HepG2 (cell line): ENCODE data around the gene ACSL5. TPM values are rescaled to one million over a fixed set of nuclear protein-coding genes. Genes with fewer than 3 reads are reported as not detected.

Experiments
- ATAC-seq: fragments of 200-7000 bp; cut with Tn5 transposase; 3 replicates; pipeline ENCODE4 v1.9.1; 2020; ENCODE audit warnings: mild to moderate bottlenecking, moderate library complexity
- BruUV-seq: library from RNA; stranded (reverse); fragments of 400-500 nt; replicated peaks from 2 replicates; lab custom pipeline; 2021; lab: Mats Ljungman, UMichigan
- CTCF ChIA-PET: fragments of 300-600 bp; formaldehyde crosslinking; extraction: SDS; loops from one replicate; lab custom pipeline; 2021; ENCODE audit warnings: low total read pairs, inconsistent platforms, low intra/inter-chr PET ratio; lab: Yijun Ruan, JAX
- POLR2A ChIA-PET: fragments of 350-600 bp; sonication (Branson Sonifier 250); formaldehyde crosslinking; loops from one replicate; lab custom pipeline; 2020; ENCODE audit warnings: antibody characterized with exemption, inconsistent platforms; lab: Yijun Ruan, JAX
- DNase-seq: peaks from one replicate; pipeline ENCODE4 v3.0.0-alpha.2; 2015; ENCODE audit warnings: low spot score
- FAIRE-seq: peaks from 3 replicates; lab custom pipeline; 2011; peaks lifted over from hg19 to GRCh38; lab: Jason Lieb, UNC
- H2AFZ ChIP-seq: one replicate; pipeline ENCODE4 v1.6.1; 2011; ENCODE audit warnings: low read length, inconsistent platforms
- H3K27ac ChIP-seq: fragments of 300-600 bp; 3 replicates; pipeline ENCODE4 v1.8.0; 2011; ENCODE audit warnings: mixed run types, mild to moderate bottlenecking, mixed read lengths, low read length, inconsistent platforms; ENCODE audit not compliant: insufficient read depth; ENCODE audit errors: extremely low read length
- H3K27me3 ChIP-seq, 2 experiments: fragments of 200-600 bp in 1 of 2; 2 replicates in 1 of 2; 3 replicates in 1 of 2; pipeline versions ENCODE4 v1.6.0 to v1.8.0; 2011; ENCODE audit warnings: low read length in 2 of 2, mild to moderate bottlenecking in 2 of 2, moderate library complexity in 2 of 2, inconsistent platforms in 1 of 2; ENCODE audit not compliant: insufficient read depth in 2 of 2, control insufficient read depth in 1 of 2
- H3K36me3 ChIP-seq, 2 experiments: fragments of 200-600 bp in 1 of 2; replicated peaks in 1 of 2; 2 replicates in 1 of 2; 3 replicates in 1 of 2; pipeline versions ENCODE4 v1.5.1 to v1.8.0; 2011; ENCODE audit warnings: low read length in 2 of 2, inconsistent platforms in 1 of 2; ENCODE audit not compliant: insufficient read depth in 2 of 2, control insufficient read depth in 1 of 2
- H3K4me1 ChIP-seq: 2 replicates; pipeline ENCODE4 v1.5.1; 2012; ENCODE audit warnings: low read length, inconsistent platforms; ENCODE audit not compliant: insufficient read depth
- H3K4me2 ChIP-seq: 2 replicates; pipeline ENCODE4 v1.6.0; 2011; ENCODE audit warnings: low read depth, low read length, inconsistent platforms
- H3K4me3 ChIP-seq, 3 experiments: fragments of 200-600 bp in 1 of 3; sonication (generic), shearing (Covaris generic) in 1 of 3; replicated peaks in 1 of 3; 2 replicates each; pipeline ENCODE4 v1.5.1; 2011 to 2016; ENCODE audit warnings: low read length in 3 of 3, inconsistent platforms in 2 of 3, low read depth in 2 of 3, mild to moderate bottlenecking in 2 of 3, control low read depth in 1 of 3, mixed read lengths in 1 of 3; ENCODE audit not compliant: insufficient read depth in 1 of 3
- H3K79me2 ChIP-seq: one replicate; pipeline ENCODE4 v1.6.1; 2011; ENCODE audit warnings: low read length, inconsistent platforms; ENCODE audit not compliant: insufficient read depth
- H3K9ac ChIP-seq: 2 replicates; pipeline ENCODE4 v1.6.0; 2011; ENCODE audit warnings: mild to moderate bottlenecking, low read depth, low read length, inconsistent platforms; ENCODE audit not compliant: insufficient read depth
- H3K9me3 ChIP-seq: 2 replicates; pipeline ENCODE4 v1.5.1; 2012; ENCODE audit warnings: mild to moderate bottlenecking, low read length
- H4K20me1 ChIP-seq: 2 replicates; pipeline ENCODE4 v1.6.0; 2011; ENCODE audit warnings: inconsistent platforms, mild to moderate bottlenecking, low read length, moderate library complexity; ENCODE audit not compliant: insufficient read depth
- ARNT ChIP-seq: fragments of 450-650 bp; IDR thresholded peaks from 2 replicates; pipeline ENCODE4 v1.6.1; 2017
- CBX2 ChIP-seq, 2 experiments: fragments of 200-600 bp in 1 of 2; sonication (generic); formaldehyde crosslinking in 1 of 2; IDR thresholded peaks; 2 replicates each; pipeline versions ENCODE4 v1.7.0 to v1.8.1; 2018 to 2022; ENCODE audit warnings: low read depth in 2 of 2, low read length in 1 of 2, mild to moderate bottlenecking in 1 of 2, missing genetic modification reagents in 1 of 2
- ERF ChIP-seq: IDR thresholded peaks from 2 replicates; pipeline ENCODE4 v1.6.1; 2018; ENCODE audit warnings: missing biosample characterization, missing genetic modification reagents
- MAFG ChIP-seq: sonication (generic); formaldehyde crosslinking; IDR thresholded peaks from 2 replicates; pipeline ENCODE4 v1.5.1; 2020; ENCODE audit warnings: mild to moderate bottlenecking, missing genetic modification reagents
- PRPF4 ChIP-seq: fragments of 200-400 bp; formaldehyde crosslinking; IDR thresholded peaks from 2 replicates; pipeline ENCODE4 v1.6.1; 2016; ENCODE audit warnings: low read length, low read depth; ENCODE audit not compliant: poor library complexity, severe bottlenecking
- TSC22D2 ChIP-seq: sonication (generic); formaldehyde crosslinking; IDR thresholded peaks from 2 replicates; pipeline ENCODE4 v1.5.1; 2020; ENCODE audit warnings: missing genetic modification reagents, mild to moderate bottlenecking, borderline replicate concordance
- ZNF431 ChIP-seq: sonication (generic); formaldehyde crosslinking; IDR thresholded peaks from 2 replicates; pipeline ENCODE4 v1.9.0; 2022; ENCODE audit warnings: missing genetic modification reagents, low read depth, mild to moderate bottlenecking, borderline replicate concordance
- ZNF567 ChIP-seq: sonication (generic); formaldehyde crosslinking; IDR thresholded peaks from 2 replicates; pipeline ENCODE4 v1.8.1; 2023; ENCODE audit warnings: mild to moderate bottlenecking, missing genetic modification reagents, borderline replicate concordance
- ZNF577 ChIP-seq: sonication (generic); formaldehyde crosslinking; IDR thresholded peaks from 2 replicates; pipeline ENCODE4 v1.4.0; 2020; ENCODE audit warnings: mild to moderate bottlenecking, low read depth, missing genetic modification reagents, borderline replicate concordance
- ZNF713 ChIP-seq: sonication (generic); formaldehyde crosslinking; IDR thresholded peaks from 2 replicates; pipeline ENCODE4 v1.4.0; 2020; ENCODE audit warnings: mild to moderate bottlenecking, missing genetic modification reagents
- WGBS: methylation state at CpG from one replicate; pipeline ENCODE4 v1.1.6; 2017; ENCODE audit warnings: low lambda C conversion rate; 5-methylcytosine and 5-hydroxymethylcytosine counted together
- in situ Hi-C: cut with HindIII; loops from 2 replicates; pipeline ENCODE4 v1.10.0; 2017; ENCODE audit warnings: low pct_unique_long_range_greater_than_20kb; ENCODE audit not compliant: extremely low pct_ligation_motif_present
- intact Hi-C: fragments of 100-400 bp; cut with micrococcal nuclease; formaldehyde crosslinking; loops from one replicate; pipeline ENCODE4 v1.10.0; 2022; ENCODE audit not compliant: unreplicated experiment
- polyA plus RNA-seq, 8 experiments: library from polyadenylated mRNA; depleted of rRNA in 3 of 8; stranded (reverse) in 7 of 8; unstranded in 1 of 8; fragments of >200 nt; fragmentation: Illumina TruSeq in 4 of 8; extraction: Trizol in 4 of 8; gene quantifications; 2 replicates each; pipeline versions ENCODE4 v1.2.1 to v1.2.3, GENCODE V29; 2011 to 2016; ENCODE audit warnings: low read depth in 4 of 8, missing spikeins in 1 of 8, mixed read lengths in 1 of 8; ENCODE audit not compliant: insufficient read depth in 1 of 8
- total RNA-seq, 5 experiments: library from RNA; depleted of rRNA; stranded (reverse); fragments of >200 nt; fragmentation: Illumina TruSeq; extraction: Trizol; gene quantifications; 2 replicates each; pipeline ENCODE4 v1.2.3, GENCODE V29; 2016; ENCODE audit warnings: low read depth in 1 of 5
- TF ChIP-seq, protein P1 (sequence below): sonication (generic); formaldehyde crosslinking; IDR thresholded peaks from 2 replicates; pipeline ENCODE4 v1.5.0; 2020; ENCODE audit warnings: missing genetic modification reagents

Gene ACSL5
- total and polyA plus RNA-seq, 2 of the 13 experiments (the other 11 are each of a cell fraction or from before 2014, with no cell fraction given): 56.4 to 82.5 TPM

DNA sequence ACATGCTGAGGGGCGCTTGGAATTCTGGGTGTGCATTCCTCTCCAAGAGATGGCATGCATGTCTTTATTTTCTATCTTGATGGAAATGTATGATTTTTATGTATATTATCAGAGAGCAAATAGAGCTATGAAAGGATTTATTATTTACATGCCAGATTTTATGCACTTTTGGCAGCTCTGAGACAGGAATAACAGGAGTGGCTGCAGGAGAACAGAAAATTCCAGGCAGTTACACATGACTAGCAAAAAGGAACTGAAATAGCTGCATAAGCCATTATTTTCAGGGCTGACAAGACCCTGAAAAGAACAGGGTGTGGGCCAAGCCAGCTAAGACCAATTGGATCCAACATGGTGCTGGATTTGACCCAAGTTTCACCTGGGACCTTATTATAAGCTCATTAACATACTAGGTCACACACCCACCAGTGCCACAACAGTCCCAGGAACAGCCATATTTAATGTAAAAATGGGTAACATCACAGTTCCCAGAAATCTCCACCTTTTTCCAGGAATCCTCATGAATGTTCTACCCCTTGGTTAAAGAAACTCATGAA is 43.2 kb upstream of the ACSL5 start:
- no peaks in the 10 kb centered on the region for H3K79me2 ChIP-seq
- no TSS peak for BruUV-seq
- FAIRE-seq (no peak), DNase-seq (no peak), ATAC-seq (no peak)
- no peak overlapping the region for H3K9ac ChIP-seq
- H3K36me3 ChIP-seq: no peaks in the 10 kb centered on the region
- no peak overlapping the region for H2AFZ ChIP-seq
- in situ Hi-C loops: loop anchor here (25.0 kb wide), 1 partner anchor 107 kb away; the partner anchor contains the start of genes VTI1A and ZDHHC6
- intact Hi-C loops: loop anchor here (5.0 kb wide), 2 partner anchors 42 to 62 kb away; partner anchors contain the start of gene ACSL5
- no peak overlapping the region for H3K4me3 ChIP-seq
- H3K9me3 ChIP-seq: no peaks in the 10 kb centered on the region
- CTCF ChIA-PET: no interaction called here
- no peaks in the 10 kb centered on the region for H3K27me3 ChIP-seq
- 93% methylated on average over 1 of the region's 1 CpG for WGBS
- H3K27ac ChIP-seq: no peak overlapping the region
- H4K20me1 ChIP-seq: no peaks in the 10 kb centered on the region
- H3K4me2 ChIP-seq: no peak overlapping the region
- TF ChIP-seq ZNF713 (CRISPR knock-in tag) (no peak), ARNT (no peak), TSC22D2 (CRISPR knock-in tag) (no peak), MAFG (CRISPR knock-in tag) (no peak), CBX2 (IDR thresholded peaks at IDR 0.05; ENCODE audit: low read depth, low read length) (no peak), CBX2 (CRISPR knock-in tag; IDR thresholded peaks at IDR 0.05; ENCODE audit: low read depth) (no peak), ERF (CRISPR knock-in tag) (no peak), ZNF431 (CRISPR knock-in tag) (no peak), ZNF577 (CRISPR knock-in tag) (no peak), PRPF4 (no peak), ZNF567 (CRISPR knock-in tag) (no peak)
- TF ChIP-seq, protein P1, sequence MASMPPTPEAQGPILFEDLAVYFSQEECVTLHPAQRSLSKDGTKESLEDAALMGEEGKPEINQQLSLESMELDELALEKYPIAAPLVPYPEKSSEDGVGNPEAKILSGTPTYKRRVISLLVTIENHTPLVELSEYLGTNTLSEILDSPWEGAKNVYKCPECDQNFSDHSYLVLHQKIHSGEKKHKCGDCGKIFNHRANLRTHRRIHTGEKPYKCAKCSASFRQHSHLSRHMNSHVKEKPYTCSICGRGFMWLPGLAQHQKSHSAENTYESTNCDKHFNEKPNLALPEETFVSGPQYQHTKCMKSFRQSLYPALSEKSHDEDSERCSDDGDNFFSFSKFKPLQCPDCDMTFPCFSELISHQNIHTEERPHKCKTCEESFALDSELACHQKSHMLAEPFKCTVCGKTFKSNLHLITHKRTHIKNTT (CRISPR knock-in tag): no peak
- TF ChIP-seq, all 625 proteins: peak for 0
- POLR2A ChIA-PET: interaction anchor here (1.2 to 1.3 kb wide), 2 partner anchors 43 to 53 kb away, joined by 3 to 4 read pairs; partner anchors contain the start of gene ACSL5
- H3K4me1 ChIP-seq: peaks cover 51% of the 10 kb centered on the region
